OCI-M1 (cell line): ENCODE results near the gene TPCN1.
A peak's percentile ranks its signal among the peaks of the same experiment; 100 is the strongest.

Experiments used
- DNase-seq: peaks from one replicate; lab custom pipeline; 2025; lab: John Stamatoyannopoulos, UW

Gene TPCN1

GRCh38 chr12:113221181-113221996, at the start of gene TPCN1:
Gene TPCN1 (plus strand): TSS chr12:113221464. CDS start chr12:113226853, 5,389 bp downstream.
- DNase-seq = peak; percentile 100

DNA sequence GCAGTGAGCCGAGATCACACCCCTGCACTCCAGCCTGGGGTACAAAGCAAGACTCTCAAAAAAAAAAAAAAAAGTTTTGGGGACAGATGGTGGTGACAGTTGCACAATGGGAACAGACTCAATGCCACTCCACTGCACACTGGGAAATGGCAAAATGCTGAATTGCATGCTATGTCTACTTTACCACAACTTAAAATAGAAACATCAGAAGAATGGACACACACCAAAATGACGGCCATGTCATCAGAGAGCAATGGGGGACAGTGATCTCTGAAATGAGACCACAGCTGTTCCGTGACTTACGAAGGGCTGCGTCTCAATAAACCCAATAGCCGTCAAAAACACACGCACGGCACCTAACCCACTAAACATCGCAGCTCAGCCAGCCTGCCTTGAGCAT, 49.7 kb upstream of the TPCN1 start:
- no peak for DNase-seq

- no peak for DNase-seq
Measured at GRCh38 chr12:113172185-113172584, 49.1 kb upstream of the TPCN1 start.

DNA sequence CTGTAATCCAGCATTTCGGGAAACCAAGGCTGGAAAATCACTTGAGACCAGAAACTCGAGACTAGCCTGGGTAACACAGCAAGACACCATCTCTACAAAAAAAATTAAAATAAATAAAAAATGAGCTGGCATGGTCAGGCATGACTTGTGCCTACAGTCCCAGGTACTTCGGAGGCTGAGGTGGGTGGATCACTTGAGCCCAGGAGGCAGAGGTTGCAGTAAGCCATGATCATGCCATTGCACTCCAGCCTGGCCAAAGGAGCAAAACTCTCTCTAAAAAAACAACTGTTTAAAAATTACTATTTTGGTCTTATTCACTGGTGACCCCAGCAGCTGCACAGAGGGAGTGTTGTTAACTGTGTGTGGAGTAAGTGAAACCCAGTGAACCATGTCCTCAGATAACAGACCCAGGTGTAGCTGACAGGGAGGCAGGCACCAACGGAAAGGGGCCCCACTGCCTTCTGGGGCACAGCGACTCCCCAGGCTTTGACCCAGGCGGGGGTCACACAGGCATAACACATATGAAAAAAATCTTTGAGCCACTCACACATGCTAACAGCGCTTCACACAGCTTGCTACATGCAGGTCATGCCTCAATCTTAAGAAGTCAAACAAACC, 48.1 kb upstream of the TPCN1 start:
- DNase-seq = no peak

- peak; percentile 72 for DNase-seq
Measured at GRCh38 chr12:113174461-113175384, 46.5 kb upstream of the TPCN1 start.

- DNase-seq = no peak
Measured at GRCh38 chr12:113179023-113179422, 42.2 kb upstream of the TPCN1 start.

GRCh38 chr12:113180333-113180732, 40.9 kb upstream of the TPCN1 start:
- DNase-seq = no peak

GRCh38 chr12:113181975-113182374, 39.3 kb upstream of the TPCN1 start:
- no peak for DNase-seq

DNA sequence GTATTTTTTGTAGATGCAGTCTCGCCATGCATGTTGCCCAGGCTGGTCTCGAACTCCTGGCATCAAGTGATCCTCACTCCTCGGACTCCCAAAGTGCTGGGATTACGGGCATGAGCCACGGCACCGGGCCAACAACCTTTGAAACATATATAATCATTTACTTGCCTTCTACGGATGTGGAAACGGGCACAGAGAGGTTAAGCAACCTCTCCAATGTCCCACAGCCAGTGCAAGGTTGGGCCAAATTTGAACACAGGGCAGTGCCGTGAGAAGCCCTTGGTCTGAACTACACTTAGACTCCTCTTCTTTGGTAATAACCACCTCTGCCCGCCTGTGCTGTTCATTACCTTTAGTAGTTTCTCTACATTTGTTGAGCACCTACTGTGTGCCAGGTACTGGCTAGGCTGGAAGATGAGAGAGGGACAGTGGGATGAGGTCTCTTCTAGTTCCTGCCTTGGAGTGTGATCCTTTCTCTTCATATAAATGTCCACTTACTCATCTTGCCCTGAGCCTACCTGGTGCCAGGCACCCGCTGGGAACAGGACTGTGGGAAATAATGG, 38.2 kb upstream of the TPCN1 start:
- no peak for DNase-seq

GRCh38 chr12:113184098-113184899, 37.0 kb upstream of the TPCN1 start:
- DNase-seq = peak; percentile 95

- peak; percentile 95 for DNase-seq
Measured at GRCh38 chr12:113184900-113185179, 36.4 kb upstream of the TPCN1 start.

DNA sequence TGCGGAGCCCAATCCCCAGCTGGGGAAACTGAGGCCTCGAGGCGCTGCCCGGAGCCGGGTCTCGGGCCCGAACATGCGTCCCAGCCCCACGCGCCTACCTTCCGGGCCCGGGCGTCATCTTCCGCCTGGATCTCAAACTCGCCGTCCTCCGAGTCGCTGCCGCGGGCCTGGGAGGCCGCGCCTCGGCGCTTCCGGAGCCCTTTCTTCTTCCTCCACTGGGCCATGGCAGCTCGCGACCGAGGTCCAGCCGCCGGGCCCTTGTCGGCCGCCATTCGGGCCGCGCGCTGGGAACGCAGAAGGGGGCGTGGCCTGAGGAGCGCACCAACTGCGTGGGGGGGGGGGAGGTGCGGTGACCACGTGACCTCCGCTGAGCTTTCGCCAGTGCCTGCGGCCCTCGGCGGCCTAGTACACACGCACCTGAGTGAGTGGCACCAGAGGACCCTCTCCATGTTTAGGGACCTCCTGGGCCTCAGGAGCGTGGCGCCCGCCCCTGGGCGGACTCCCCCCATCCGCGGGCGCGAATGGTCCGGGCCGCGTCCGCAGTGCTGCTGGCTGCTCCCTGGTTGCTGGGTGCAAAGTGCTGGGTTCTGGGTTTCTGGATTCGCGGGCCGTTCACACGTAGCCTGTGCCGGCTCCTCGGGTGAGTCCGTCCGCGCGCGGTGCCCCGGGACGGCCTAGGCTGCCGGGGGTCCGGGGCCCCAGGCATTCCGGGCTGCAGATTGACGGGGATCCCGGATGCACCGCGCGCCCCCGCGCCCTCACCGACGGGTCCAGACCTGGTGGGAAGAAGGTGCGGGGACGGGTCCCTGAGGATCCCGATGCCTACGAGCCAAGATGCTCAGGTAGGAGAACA, 35.9 kb upstream of the TPCN1 start, which contains the start of the genes DDX54 and RITA1:
Gene DDX54 (minus strand): TSS at position 299 of the 853 bp plus-strand sequence. CDS start 27 bp downstream, at position 272.
Gene RITA1 (plus strand): TSS at position 542 of the 853 bp plus-strand sequence. CDS start 1,026 bp downstream, outside the sequence.
- DNase-seq = peak; percentile 85

DNA sequence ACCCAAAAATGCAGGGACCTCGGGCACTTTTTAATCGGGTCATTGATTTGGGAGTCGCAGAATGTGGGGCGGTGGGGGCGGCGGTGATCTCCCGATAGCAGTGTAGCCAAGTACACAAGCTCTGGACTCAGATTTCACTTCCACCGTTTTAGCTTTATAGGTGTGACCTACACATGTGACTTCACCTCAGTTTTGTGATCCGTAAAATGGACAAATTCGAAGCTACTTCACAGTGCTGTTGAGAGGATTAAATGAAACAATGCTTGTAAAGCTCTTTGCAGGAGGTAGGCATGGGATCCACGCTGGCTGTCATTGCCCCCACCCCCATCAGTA, 35.3 kb upstream of the TPCN1 start:
- peak; percentile 61 for DNase-seq

- no peak for DNase-seq
Measured at GRCh38 chr12:113186666-113187325, 34.5 kb upstream of the TPCN1 start.

- no peak for DNase-seq
Measured at GRCh38 chr12:113189361-113189760, 31.9 kb upstream of the TPCN1 start.

GRCh38 chr12:113190761-113191160, 30.5 kb upstream of the TPCN1 start:
- peak; percentile 64 for DNase-seq

GRCh38 chr12:113191227-113191626, 30.0 kb upstream of the TPCN1 start:
- DNase-seq = no peak

GRCh38 chr12:113194971-113195391, 26.3 kb upstream of the TPCN1 start:
- DNase-seq = no peak

- DNase-seq = no peak
Measured at GRCh38 chr12:113195598-113195997, 25.7 kb upstream of the TPCN1 start.

GRCh38 chr12:113196582-113196981, 24.7 kb upstream of the TPCN1 start:
- DNase-seq = no peak
